Hematopoietic multipotent progenitor cell treated with erythropoietin and hydrocortisone succinate and interleukin-3 and kit ligand, for 17 days (in vitro differentiated cells): ENCODE results near the gene GMDS.
"Not testable (repeated sequence)": the region's sequence is repeated elsewhere in the genome, so short reads cannot be mapped to it uniquely, and the experiment has no call there.

Experiments used
- DNase-seq: peaks from one replicate; pipeline ENCODE4 v3.0.0-alpha.2; 2015; ENCODE audit warnings: low spot score

Gene GMDS

DNA sequence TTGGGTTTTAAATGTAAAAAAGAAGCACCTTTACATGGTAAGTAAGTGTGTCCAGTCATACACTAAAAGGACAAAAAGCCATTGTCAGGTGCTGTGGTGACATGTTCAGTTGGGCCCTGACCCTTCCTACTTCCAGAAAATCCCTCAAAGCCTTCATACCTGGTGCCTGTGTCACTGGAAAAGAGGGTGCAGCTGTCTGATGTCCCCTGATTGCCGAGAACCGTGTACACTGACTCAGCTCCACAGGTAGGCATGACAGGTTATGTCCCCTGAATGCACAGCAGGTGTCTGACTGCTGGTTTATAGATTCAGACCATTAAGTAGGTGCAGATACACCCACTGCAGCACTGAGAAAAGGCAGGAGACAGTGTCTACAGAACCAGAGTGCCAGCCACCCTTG is 536.6 kb downstream of the GMDS start:
- no peak for DNase-seq

DNA sequence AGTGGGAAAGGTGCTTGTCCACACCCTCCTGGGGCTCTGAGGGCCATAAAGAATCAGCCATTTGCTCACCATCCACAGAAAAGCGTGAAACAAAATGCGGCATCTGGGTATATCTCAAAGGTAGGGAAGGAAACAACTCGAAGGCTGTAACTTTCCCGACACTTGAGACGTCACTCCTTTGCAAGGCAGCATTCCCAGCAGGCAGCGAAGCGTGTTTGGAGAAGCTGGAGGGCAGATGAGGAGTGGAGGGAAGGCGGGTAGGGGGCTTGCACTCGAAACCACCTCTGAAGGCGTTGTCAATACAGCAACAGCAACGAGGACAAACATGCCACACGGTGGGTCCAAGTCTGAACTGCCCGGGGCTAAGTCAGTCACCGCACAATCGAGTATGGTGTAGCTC is 537.3 kb downstream of the GMDS start:
- DNase-seq, result no peak

DNA sequence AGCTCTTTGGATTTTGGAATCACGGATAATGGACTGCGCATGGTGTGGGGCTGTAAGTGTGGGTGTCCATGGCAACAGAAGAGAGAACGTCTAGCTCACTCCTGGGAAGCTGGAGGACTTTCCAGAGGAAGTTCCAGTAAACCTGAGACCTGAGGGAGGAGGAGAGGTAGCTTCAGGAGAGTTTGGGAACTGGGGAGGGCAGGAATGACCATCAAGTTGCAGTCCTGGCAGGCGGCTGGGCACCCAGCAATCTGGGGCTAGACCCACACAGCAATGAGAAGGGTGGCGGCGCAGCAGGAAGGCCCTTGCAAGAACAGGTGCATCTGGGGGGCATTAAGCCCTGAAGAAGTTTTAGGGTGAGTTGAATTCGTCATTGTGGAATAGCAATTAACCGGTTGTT is 539.8 kb downstream of the GMDS start:
- DNase-seq, result no peak

DNA sequence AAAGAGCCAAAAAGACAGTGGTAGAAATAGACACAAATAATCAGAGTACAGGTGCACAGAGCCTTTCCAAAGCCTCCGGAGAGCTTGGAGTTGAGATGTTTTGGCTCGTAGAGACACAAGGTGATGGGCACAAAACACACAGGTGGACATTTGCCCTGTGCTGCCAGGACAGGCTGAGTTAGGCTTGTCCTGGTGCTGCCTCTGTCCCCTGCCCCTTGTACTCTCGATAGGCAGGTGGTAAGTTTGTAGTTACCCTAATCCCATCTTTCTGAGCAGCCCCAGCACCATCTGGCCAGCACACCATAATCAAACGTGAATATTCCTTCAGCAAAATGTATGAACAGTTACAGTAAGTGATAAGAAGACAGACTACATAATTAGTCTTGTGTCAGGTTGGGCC is 540.2 kb downstream of the GMDS start:
- no peak for DNase-seq

- DNase-seq, result no peak
Measured at GRCh38 chr6:1704711-1705110, 540.7 kb downstream of the GMDS start.

GRCh38 chr6:1703923-1704322 is 541.5 kb downstream of the GMDS start:
- no peak for DNase-seq

GRCh38 chr6:1703091-1703855 is 542.1 kb downstream of the GMDS start:
- no peak for DNase-seq

DNA sequence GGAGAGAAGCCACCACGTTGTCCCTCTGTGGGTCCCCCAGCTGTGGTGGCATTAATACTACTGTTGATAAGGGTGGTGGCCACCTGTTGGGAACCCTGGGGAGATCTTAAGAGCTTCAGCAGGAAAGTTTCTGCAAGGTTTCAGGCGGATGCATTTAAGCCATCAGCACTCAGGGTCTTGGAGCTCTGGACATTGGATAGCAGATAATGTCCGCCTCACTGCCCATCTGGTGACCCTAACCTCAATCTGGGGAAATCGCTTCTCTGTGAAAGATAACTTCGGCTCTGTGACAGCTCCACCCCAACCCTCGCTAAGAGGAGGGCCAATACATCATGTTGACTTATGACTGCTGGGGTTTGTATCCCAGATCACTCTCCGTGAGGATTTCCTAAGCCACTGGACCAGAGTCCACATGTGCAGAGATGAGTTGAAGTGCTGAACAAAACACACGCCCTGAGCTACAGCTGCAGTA is 542.8 kb downstream of the GMDS start:
- no peak for DNase-seq

DNA sequence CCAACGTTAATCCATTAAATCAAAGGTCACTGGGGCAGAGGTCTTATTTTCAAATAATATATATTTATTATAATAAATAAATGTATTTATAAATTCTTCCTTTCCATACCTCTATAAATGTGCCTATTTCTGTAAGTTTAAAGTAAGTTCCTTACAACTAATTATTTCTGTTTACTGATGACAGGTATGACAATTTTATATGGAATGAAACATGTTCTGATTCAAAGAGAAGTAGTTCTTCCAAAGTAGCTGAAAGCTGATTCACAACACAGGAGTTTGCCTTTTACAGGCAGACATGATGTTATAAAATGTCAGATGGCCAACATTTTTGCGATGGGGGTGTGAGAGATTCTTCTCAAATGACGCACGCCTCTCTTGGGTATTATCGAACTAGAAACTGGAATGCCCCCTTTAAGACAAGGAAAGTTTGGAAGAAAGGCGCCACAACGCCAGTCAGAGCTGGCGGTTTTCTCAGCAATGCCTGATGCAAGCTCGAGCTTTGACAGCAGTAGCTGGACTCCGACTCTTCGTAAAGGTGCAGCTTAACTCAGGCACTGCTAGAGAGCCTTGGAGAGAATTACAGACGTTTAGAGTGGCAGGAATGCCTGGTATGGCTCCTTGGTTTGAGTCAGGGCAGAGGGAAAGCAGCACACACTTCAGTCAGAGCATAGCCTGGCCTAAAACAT is 543.6 kb downstream of the GMDS start:
- DNase-seq, result no peak

DNA sequence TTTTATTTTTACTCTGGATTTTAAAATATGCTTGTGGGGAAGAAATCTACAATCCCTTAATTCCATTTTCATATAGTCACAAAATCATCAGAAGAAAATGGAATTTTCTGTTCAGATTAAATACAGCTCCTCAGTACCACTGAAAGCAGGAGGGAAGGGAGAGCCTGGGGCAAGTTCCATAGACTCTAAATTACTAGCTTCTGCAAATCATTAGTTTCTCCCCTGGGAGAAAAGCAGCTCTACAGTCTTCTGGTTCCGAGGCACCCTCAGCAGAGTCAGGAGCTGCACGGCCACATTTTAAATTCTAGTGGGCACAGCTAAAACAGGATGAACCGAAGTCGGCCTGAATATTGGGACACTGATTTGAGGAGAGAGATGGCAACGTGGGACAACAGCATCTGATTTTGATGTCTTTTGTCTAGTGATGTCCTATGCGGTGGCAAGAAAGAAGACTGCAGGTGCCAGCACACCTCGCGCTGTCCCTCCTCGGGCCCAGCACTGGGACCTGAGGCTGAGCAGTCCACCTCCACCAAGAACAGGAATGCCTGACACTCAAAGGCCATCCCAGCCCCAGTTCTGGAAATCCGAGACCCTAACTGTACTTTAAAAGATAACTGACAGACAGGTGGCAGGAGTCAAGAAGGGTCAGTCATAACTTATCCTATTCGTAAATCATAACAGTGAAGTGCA is 545.0 kb downstream of the GMDS start:
- DNase-seq, result no peak

GRCh38 chr6:1698527-1698926 is 546.9 kb downstream of the GMDS start:
- no peak for DNase-seq

- DNase-seq, result no peak
Measured at GRCh38 chr6:1697688-1698351, 547.6 kb downstream of the GMDS start.

DNA sequence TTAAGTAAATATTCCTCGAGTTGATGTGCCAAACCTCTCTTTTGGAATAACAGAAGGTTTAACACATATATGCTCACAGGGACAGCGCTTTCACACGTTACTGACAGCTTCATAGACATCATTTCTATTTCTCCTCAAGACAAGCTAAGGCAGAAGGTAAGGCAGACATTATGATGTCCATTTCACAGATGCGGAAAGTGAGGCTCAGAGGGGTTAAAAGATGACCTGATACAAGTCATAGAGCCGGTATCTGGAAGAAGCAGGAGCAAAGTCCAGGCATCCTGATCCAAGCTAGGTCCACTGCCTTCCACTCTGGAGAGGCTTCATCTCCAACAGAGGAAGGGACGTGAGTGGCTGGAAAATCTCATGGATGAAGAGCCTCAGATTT is 548.9 kb downstream of the GMDS start:
- no peak for DNase-seq

DNA sequence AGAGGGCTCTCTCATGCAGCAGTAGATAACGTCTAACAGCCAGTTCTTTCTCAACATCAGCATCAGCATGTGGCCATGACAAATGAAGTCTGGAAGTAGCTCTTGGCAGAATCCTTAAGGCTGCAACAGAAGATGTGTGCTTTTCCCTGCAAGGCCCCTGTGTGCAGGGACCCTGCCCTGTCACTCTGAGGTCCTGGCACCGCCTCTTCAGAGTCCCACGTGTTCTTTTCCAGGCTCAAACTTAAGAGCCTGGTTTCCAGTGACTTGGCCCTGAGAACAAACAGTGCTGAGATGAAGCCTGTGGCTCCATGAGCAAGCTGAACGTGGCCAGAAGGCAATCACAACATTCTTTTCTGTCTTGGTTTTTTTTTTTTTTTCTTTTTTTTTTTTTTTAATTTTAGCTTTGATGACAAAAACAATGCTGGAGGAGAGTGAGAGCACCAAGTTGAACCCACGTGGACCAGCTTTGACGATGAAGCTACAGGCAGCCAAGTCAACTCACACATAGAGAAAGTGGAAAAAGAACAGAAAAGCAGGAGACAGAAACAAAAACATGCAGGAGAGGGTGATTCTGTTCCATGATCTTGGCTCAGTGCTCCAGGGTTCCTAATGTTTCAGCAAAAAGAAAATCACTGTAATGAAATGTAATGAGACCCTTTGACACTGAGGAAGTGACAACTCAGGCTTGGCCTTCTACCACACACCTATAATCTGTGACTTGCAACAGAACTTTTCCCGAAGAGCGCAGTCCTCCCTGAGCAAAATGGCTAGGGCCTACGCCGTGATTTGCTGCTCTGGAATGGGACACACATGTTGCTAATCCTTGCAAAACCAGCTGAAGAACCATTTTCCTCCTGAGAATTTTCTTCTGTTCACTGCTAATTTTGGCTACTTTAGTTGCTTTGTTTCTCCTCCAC is 549.6 kb downstream of the GMDS start:
- DNase-seq, result no peak

- DNase-seq, result not testable (repeated sequence)
Measured at GRCh38 chr6:1691828-1692227, 553.6 kb downstream of the GMDS start.

DNA sequence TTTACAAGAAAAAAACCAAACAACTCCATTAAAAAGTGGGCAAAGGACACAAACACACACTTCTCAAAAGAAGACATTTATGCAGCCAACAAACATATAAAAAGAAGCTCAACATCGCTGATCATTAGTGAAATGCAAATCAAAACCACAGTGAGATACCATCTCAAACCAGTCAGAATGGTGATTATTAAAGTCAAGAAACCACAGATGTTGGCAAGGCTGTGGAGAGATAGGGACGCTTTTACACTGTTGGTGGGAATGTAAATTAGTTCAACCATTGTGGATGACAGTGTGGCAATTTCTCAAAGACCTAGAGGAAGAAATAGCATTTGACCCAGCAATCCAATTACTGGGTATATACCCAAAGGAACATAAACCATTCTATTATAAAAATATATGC is 554.7 kb downstream of the GMDS start:
- not testable (repeated sequence) for DNase-seq

- DNase-seq, result no peak
Measured at GRCh38 chr6:1689141-1689540, 556.3 kb downstream of the GMDS start.

GRCh38 chr6:1688396-1688795 is 557.0 kb downstream of the GMDS start:
- no peak for DNase-seq

DNA sequence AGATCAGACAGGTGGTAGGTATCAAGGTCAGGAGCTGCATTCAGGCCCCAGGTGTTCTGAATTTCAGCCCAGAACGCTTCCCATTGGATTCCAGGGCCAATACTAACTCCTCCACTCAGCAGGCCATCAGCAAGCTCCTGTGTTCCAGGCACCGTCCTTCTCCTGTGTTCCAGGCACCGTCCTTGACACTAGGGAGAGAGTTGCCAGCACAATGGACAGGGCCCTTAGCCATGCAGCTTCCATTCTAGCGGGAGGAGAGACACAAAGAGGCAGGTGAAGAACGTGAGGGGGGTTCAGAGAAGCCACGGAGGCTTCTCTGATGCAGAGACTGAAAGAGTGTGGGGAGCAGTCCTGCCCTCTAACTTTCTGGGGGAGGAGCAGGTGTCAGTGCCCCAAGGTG is 558.0 kb downstream of the GMDS start:
- DNase-seq, result no peak

GRCh38 chr6:1686117-1687098 is 559.0 kb downstream of the GMDS start:
- DNase-seq, result no peak
